Endothelial cell of umbilical vein (primary cell): ENCODE measurements around the gene CHD6. TPM values are rescaled to one million over a fixed set of nuclear protein-coding genes. Genes with fewer than 3 reads are reported as not detected.

ENCODE experiments used
- BruUV-seq: library from RNA; stranded (reverse); fragments of 400-500 nt; replicated peaks from 2 replicates; lab custom pipeline; 2021; lab: Mats Ljungman, UMichigan
- CTCF ChIA-PET: fragments of 300-600, 350-600 bp; sonication (Branson Sonifier 250); formaldehyde crosslinking; loops from one replicate; lab custom pipeline; 2021; ENCODE audit warnings: antibody characterized with exemption, inconsistent platforms; lab: Charles Lee
- POLR2A ChIA-PET: fragments of 300-600, 350-600 bp; sonication (Branson Sonifier 250); formaldehyde crosslinking; loops from one replicate; lab custom pipeline; 2021; ENCODE audit warnings: antibody characterized with exemption, inconsistent platforms; lab: Charles Lee
- DNase-seq: peaks from one replicate; pipeline ENCODE4 v3.0.0-alpha.2; 2011; ENCODE audit warnings: low read depth, low spot score
- FAIRE-seq: peaks from 2 replicates; lab custom pipeline; 2011; peaks lifted over from hg19 to GRCh38; lab: Jason Lieb, UNC
- H2AFZ ChIP-seq: 2 replicates; pipeline ENCODE4 v1.6.0; 2012; ENCODE audit warnings: low read depth, low read length, control low read depth, inconsistent platforms
- H3K27ac ChIP-seq: 2 replicates; pipeline ENCODE4 v1.5.1; 2011; ENCODE audit warnings: low read depth, mild to moderate bottlenecking, control low read depth, low read length, moderate library complexity; ENCODE audit not compliant: insufficient read depth
- H3K27me3 ChIP-seq, 2 experiments: 2 replicates each; pipeline versions ENCODE4 v1.6.0 to v1.6.1; 2011; ENCODE audit warnings: low read length in 2 of 2, mixed read lengths in 1 of 2; ENCODE audit not compliant: control insufficient read depth in 2 of 2, insufficient read depth in 2 of 2
- H3K36me3 ChIP-seq, 2 experiments: 2 replicates in 1 of 2; 3 replicates in 1 of 2; pipeline ENCODE4 v1.5.1; 2011; ENCODE audit warnings: low read length in 2 of 2, mild to moderate bottlenecking in 1 of 2, moderate library complexity in 1 of 2; ENCODE audit not compliant: control insufficient read depth in 2 of 2, insufficient read depth in 2 of 2; ENCODE audit errors: extremely low read depth in 1 of 2
- H3K4me1 ChIP-seq: 3 replicates; pipeline ENCODE4 v1.5.1; 2011; ENCODE audit warnings: mild to moderate bottlenecking, low read length; ENCODE audit not compliant: control insufficient read depth, insufficient read depth; ENCODE audit errors: extremely low read depth
- H3K4me2 ChIP-seq: 2 replicates; pipeline ENCODE4 v1.6.1; 2011; ENCODE audit warnings: low read length, control low read depth, mixed read lengths; ENCODE audit not compliant: insufficient read depth
- H3K4me3 ChIP-seq, 3 experiments: fragments of 200-600 bp in 1 of 3; sonication (generic), shearing (Covaris generic) in 1 of 3; replicated peaks in 1 of 3; 2 replicates each; pipeline ENCODE4 v1.5.1; 2011 to 2016; ENCODE audit warnings: control low read depth in 3 of 3, low read length in 3 of 3, mild to moderate bottlenecking in 2 of 3, inconsistent platforms in 1 of 3, low read depth in 1 of 3, moderate library complexity in 1 of 3; ENCODE audit not compliant: insufficient read depth in 1 of 3
- H3K79me2 ChIP-seq: 2 replicates; pipeline ENCODE4 v1.6.0; 2012; ENCODE audit warnings: low read length, inconsistent platforms; ENCODE audit not compliant: control insufficient read depth, insufficient read depth
- H3K9ac ChIP-seq: replicated peaks from 2 replicates; pipeline ENCODE3; 2011; ENCODE audit warnings: low read length, control low read depth; ENCODE audit not compliant: insufficient read depth; ENCODE audit errors: extremely low read depth
- H3K9me1 ChIP-seq: replicated peaks from 3 replicates; pipeline ENCODE4 v1.6.0; 2011; ENCODE audit warnings: mild to moderate bottlenecking, low read length; ENCODE audit not compliant: control insufficient read depth, insufficient read depth; ENCODE audit errors: extremely low read depth
- H3K9me3 ChIP-seq: replicated peaks from 2 replicates; pipeline ENCODE4 v1.5.1; 2012; ENCODE audit warnings: low read length, inconsistent platforms; ENCODE audit not compliant: control insufficient read depth, insufficient read depth
- H4K20me1 ChIP-seq: replicated peaks from 2 replicates; pipeline ENCODE3; 2011; ENCODE audit warnings: mild to moderate bottlenecking, low read length; ENCODE audit not compliant: control insufficient read depth, insufficient read depth; ENCODE audit errors: extremely low read depth
- EZH2 ChIP-seq: IDR thresholded peaks from 2 replicates; pipeline ENCODE4 v1.6.1; 2012; ENCODE audit warnings: borderline replicate concordance, low read depth, mild to moderate bottlenecking, moderate library complexity, low read length, inconsistent platforms; ENCODE audit not compliant: severe bottlenecking
- FOS ChIP-seq: IDR thresholded peaks from 2 replicates; pipeline ENCODE4 v1.6.1; 2011; ENCODE audit warnings: mild to moderate bottlenecking, low read length, moderate library complexity, borderline replicate concordance; ENCODE audit not compliant: insufficient read depth
- GATA2 ChIP-seq: IDR thresholded peaks from 2 replicates; pipeline ENCODE4 v1.7.0; 2011; ENCODE audit warnings: low read depth, mild to moderate bottlenecking, moderate library complexity, mixed read lengths, low read length; ENCODE audit not compliant: insufficient read length, insufficient read depth
- JUN ChIP-seq: IDR thresholded peaks from 2 replicates; pipeline ENCODE4 v1.6.1; 2011; ENCODE audit warnings: borderline replicate concordance, low read depth; ENCODE audit not compliant: insufficient read length, insufficient read depth
- MYC ChIP-seq: IDR thresholded peaks from one replicate; pipeline ENCODE4 v1.6.1; 2011; ENCODE audit warnings: mild to moderate bottlenecking, low read depth, low read length
- POLR2A ChIP-seq: IDR thresholded peaks from 2 replicates; pipeline ENCODE4 v1.6.1; 2012; ENCODE audit warnings: low read depth, mild to moderate bottlenecking, control low read depth, low read length
- POLR2AphosphoS5 ChIP-seq: IDR thresholded peaks from 2 replicates; pipeline ENCODE4 v1.6.1; 2012; ENCODE audit warnings: low read depth, mild to moderate bottlenecking, control low read depth, low read length, moderate library complexity; ENCODE audit not compliant: insufficient read depth
- dilution Hi-C: fragments of 300-500 bp; cut with MboI; formaldehyde crosslinking; loops from one replicate; pipeline ENCODE4 v1.15.0; 2019; ENCODE audit warnings: low sequenced_read_pairs; ENCODE audit not compliant: extremely low pct_ligation_motif_present
- intact Hi-C: fragments of 100-400 bp; cut with micrococcal nuclease; formaldehyde crosslinking; loops from one replicate; pipeline ENCODE4 v1.10.0; 2022
- polyA plus RNA-seq, 4 experiments: library from polyadenylated mRNA; depleted of rRNA in 3 of 4; stranded (reverse) in 3 of 4; unstranded in 1 of 4; fragments of >200 nt; gene quantifications; 2 replicates each; pipeline versions ENCODE4 v1.2.1 to v1.2.3, GENCODE V29; 2011 to 2012; ENCODE audit warnings: missing spikeins in 1 of 4
- total RNA-seq: library from RNA; stranded (reverse); gene quantifications from 2 replicates; pipeline ENCODE4 v1.2.3, GENCODE V29; 2021
- TF ChIP-seq, protein P1 (sequence below), 2 donors: IDR thresholded peaks; 1 replicate in 1 of 2; 2 replicates in 1 of 2; pipeline ENCODE4 v1.5.1; 2011; ENCODE audit warnings: low read length in 2 of 2, mild to moderate bottlenecking in 2 of 2, moderate library complexity in 2 of 2, control low read depth in 1 of 2, inconsistent platforms in 1 of 2, low read depth in 1 of 2; ENCODE audit not compliant: insufficient read depth in 1 of 2; ENCODE audit errors: extremely low read depth in 1 of 2
- TF ChIP-seq, protein P2 (sequence below): IDR thresholded peaks from 2 replicates; pipeline ENCODE4 v1.6.1; 2011; ENCODE audit not compliant: insufficient read depth, insufficient read length

CHD6 gene
- total and polyA plus RNA-seq, 2 donors (not counting 3 experiments of a cell fraction or from before 2014, with no cell fraction given), result 7.2 to 33.7 TPM

DNA sequence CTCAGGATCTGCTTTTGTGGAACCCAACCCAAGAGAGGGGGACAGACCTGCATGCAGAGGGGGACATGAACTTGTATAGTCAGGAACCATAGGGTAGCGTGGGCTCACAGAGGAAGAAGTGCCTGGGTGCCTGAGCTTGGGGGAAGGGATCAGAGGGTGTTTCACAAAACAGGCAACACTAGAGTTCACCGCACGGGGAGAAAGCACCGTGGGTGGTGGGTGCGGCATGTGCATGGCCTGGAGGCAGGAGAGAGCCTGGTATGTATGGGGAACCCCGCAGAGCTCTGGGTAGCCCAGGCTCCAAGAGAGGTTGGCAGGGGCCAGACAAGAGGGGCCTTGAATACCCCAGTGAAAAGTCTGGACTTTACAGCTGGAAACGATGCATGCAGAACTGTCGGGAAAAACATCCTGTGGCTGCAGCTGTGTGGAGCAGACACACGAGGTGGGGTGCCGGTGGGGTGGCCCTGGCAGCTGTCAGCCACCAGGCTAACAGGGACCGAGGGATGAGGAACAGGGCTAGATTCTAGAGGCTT, 244.9 kb downstream of the CHD6 start:
- FAIRE-seq (no peak), DNase-seq (no peak)
- POLR2A ChIA-PET, result no interaction called here
- TF ChIP-seq, protein P1, sequence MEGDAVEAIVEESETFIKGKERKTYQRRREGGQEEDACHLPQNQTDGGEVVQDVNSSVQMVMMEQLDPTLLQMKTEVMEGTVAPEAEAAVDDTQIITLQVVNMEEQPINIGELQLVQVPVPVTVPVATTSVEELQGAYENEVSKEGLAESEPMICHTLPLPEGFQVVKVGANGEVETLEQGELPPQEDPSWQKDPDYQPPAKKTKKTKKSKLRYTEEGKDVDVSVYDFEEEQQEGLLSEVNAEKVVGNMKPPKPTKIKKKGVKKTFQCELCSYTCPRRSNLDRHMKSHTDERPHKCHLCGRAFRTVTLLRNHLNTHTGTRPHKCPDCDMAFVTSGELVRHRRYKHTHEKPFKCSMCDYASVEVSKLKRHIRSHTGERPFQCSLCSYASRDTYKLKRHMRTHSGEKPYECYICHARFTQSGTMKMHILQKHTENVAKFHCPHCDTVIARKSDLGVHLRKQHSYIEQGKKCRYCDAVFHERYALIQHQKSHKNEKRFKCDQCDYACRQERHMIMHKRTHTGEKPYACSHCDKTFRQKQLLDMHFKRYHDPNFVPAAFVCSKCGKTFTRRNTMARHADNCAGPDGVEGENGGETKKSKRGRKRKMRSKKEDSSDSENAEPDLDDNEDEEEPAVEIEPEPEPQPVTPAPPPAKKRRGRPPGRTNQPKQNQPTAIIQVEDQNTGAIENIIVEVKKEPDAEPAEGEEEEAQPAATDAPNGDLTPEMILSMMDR (IDR thresholded peaks at IDR 0.05; ENCODE audit: extremely low read depth in 1 of 2, insufficient read depth in 1 of 2, low read depth in 1 of 2, low read length in 2 of 2), result no peak
- TF ChIP-seq POLR2AphosphoS5 (no peak), POLR2A (no peak), MYC (no peak), JUN (no peak), GATA2 (no peak), FOS (no peak), EZH2 (no peak)
- TF ChIP-seq, protein P2, sequence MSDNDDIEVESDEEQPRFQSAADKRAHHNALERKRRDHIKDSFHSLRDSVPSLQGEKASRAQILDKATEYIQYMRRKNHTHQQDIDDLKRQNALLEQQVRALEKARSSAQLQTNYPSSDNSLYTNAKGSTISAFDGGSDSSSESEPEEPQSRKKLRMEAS, result no peak
- no peak overlapping the region for H3K4me2 ChIP-seq
- CTCF ChIA-PET, result interaction anchor here (1.1 kb wide), 1 partner anchor 9 kb away, joined by 3 read pairs; no protein-coding TSS in a partner anchor
- H3K9me1 ChIP-seq, result no peaks in the 10 kb centered on the region
- intact Hi-C loops, result no loop called here
- dilution Hi-C loops, result no loop called here
- H3K9me3 ChIP-seq, result no peaks in the 10 kb centered on the region
- no peak overlapping the region for H2AFZ ChIP-seq
- no peak overlapping the region for H3K27ac ChIP-seq
- no peak overlapping the region for H3K4me3 ChIP-seq
- H3K27me3 ChIP-seq, result peaks cover 0 to 6% of the 10 kb centered on the region in 2 experiments
- H3K79me2 ChIP-seq, result no peaks in the 10 kb centered on the region
- BruUV-seq, result no TSS peak
- H3K9ac ChIP-seq, result no peak overlapping the region
- no peaks in the 10 kb centered on the region for H3K36me3 ChIP-seq
- no peaks in the 10 kb centered on the region for H4K20me1 ChIP-seq
- H3K4me1 ChIP-seq, result no peaks in the 10 kb centered on the region
